ENCODE measurements around the gene GNG12. TPM values are rescaled to one million over a fixed set of nuclear protein-coding genes. Genes with fewer than 3 reads are reported as not detected.

Gene GNG12
- total and polyA plus RNA-seq, 9 of the 15 experiments (the other 6 are each of a cell fraction or from before 2014, with no cell fraction given), result 2.6 to 6.0 (median 4.1) TPM

GRCh38 chr1:67733681-67734322 lies 99.5 kb downstream of the GNG12 start (continued):
- TF ChIP-seq KLF13 (tag; IDR thresholded peaks at IDR 0.05; ENCODE audit: borderline replicate concordance, low read depth) (no peak), TRIM25 (IDR thresholded peaks at IDR 0.05; ENCODE audit: borderline replicate concordance) (no peak), DMBX1 (CRISPR knock-in tag; IDR thresholded peaks at IDR 0.05; ENCODE audit: borderline replicate concordance) (peak; percentile 66), ZNF282 (CRISPR knock-in tag; IDR thresholded peaks at IDR 0.05) (no peak), ZC3H4 (CRISPR knock-in tag; IDR thresholded peaks at IDR 0.05; ENCODE audit: borderline replicate concordance) (no peak), RHOXF2B (CRISPR knock-in tag; conservative IDR thresholded peaks at IDR 0.05) (no peak), FOXJ2 (tag; IDR thresholded peaks at IDR 0.05) (no peak), DPF2 (IDR thresholded peaks at IDR 0.05) (peak; percentile 98), ZNF518B (CRISPR knock-in tag; IDR thresholded peaks at IDR 0.05) (no peak), C11orf30 (IDR thresholded peaks at IDR 0.05; ENCODE audit: low read depth) (peak; percentile 90), ATF3 (IDR thresholded peaks at IDR 0.05) (peak; percentile 17), ATF3 (CRISPR knock-in tag; conservative IDR thresholded peaks at IDR 0.05) (peak; percentile 74), TCF7 (IDR thresholded peaks at IDR 0.05; ENCODE audit: borderline replicate concordance) (no peak), SOX6 (IDR thresholded peaks at IDR 0.05) (peak; percentile 85), ZNF76 (CRISPR knock-in tag; IDR thresholded peaks at IDR 0.05; ENCODE audit: borderline replicate concordance) (no peak), PTRF (tag; IDR thresholded peaks at IDR 0.05) (no peak), MAZ (CRISPR knock-in tag; conservative IDR thresholded peaks at IDR 0.05 in 1 of 2, IDR thresholded peaks at IDR 0.05 in 1 of 2) (peak; percentile 59 to 88; a peak in 3 of 4 replicates), TCF3 (CRISPR knock-in tag; IDR thresholded peaks at IDR 0.05) (peak; percentile 93), ZNF347 (CRISPR knock-in tag; IDR thresholded peaks at IDR 0.05; ENCODE audit: low read depth) (no peak), SNRNP70 (optimal IDR thresholded peaks at IDR 0.05; ENCODE audit: low read depth, low read length) (no peak), COPS2 (conservative IDR thresholded peaks at IDR 0.05) (no peak), LARP7 (IDR thresholded peaks at IDR 0.05) (no peak)
- TF ChIP-seq, protein P1, sequence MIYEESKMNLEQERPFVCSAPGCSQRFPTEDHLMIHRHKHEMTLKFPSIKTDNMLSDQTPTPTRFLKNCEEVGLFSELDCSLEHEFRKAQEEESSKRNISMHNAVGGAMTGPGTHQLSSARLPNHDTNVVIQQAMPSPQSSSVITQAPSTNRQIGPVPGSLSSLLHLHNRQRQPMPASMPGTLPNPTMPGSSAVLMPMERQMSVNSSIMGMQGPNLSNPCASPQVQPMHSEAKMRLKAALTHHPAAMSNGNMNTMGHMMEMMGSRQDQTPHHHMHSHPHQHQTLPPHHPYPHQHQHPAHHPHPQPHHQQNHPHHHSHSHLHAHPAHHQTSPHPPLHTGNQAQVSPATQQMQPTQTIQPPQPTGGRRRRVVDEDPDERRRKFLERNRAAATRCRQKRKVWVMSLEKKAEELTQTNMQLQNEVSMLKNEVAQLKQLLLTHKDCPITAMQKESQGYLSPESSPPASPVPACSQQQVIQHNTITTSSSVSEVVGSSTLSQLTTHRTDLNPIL (CRISPR knock-in tag; IDR thresholded peaks at IDR 0.05), result no peak

Measured in K562 (cell line).